Islet of Langerhans (tissue), 1 donor: Measurements from ENCODE around the gene CLCN7.

ENCODE experiments used
- FAIRE-seq: peaks from one replicate; lab custom pipeline; 2011; peaks lifted over from hg19 to GRCh38; lab: Jason Lieb, UNC

Gene CLCN7

DNA sequence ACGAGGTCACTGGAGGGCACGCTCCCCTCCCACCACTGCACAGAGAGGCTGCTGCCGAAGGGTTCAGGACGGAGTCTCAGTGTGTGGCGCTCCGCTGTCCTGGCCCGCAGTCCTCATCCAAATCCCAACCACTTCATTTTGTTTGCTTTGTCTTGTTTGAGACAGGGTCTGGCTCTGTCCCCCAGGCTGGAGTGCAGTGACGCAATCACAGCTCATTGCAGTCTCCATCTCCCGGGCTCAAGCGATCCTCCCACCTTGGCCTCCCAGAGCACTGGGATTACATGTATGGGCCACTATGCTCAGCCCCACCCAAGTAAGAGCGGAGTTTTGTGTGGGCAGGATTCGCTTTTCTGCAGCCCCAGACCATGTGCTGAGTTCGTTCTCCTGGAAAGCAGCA is 73.1 kb downstream of the CLCN7 start:
- no peak for FAIRE-seq

- no peak for FAIRE-seq
Measured at GRCh38 chr16:1401061-1401757, 73.6 kb downstream of the CLCN7 start.

GRCh38 chr16:1398826-1399581 is 75.8 kb downstream of the CLCN7 start:
- FAIRE-seq: no peak

GRCh38 chr16:1398351-1398750 is 76.5 kb downstream of the CLCN7 start:
- no peak for FAIRE-seq

- no peak for FAIRE-seq
Measured at GRCh38 chr16:1397779-1398178, 77.0 kb downstream of the CLCN7 start.

DNA sequence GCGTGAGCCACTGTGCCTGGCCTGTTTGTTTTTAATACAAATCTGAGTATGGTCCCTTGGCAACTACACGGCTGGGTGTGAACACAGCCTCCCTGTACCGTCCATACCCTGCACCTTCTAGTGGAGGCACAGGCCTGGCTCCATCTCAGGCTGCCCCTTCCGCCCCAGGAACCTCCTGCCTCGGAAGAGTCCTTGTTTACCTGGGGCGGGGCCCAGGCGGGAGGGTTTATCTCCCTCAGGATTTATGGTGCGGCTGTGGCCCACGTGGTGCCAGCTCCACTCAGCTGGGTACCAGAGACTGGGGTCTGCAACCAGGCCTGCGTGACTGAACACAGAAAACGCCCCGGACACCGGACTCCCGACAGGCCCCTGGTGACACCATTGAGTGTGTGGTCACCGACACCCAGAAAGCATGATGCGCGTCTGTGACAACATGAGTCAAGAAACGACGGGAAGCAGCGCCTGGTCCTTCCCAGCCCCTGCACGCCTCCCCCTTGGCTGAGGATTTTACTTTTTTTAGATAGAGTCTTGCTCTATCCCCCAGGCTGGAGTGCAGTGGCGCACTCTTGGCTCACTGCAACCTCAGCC is 79.3 kb downstream of the CLCN7 start:
- FAIRE-seq: no peak
